ENCODE data around the gene FKBP15. TPM values are rescaled to one million over a fixed set of nuclear protein-coding genes. Genes with fewer than 3 reads are reported as not detected.
"Not testable (repeated sequence)": the region's sequence is repeated elsewhere in the genome, so short reads cannot be mapped to it uniquely, and the experiment has no call there.

FKBP15 gene
- total RNA-seq, 1 donor from 2014 or later = 49.1 TPM

- no peaks in the 10 kb centered on the region for H3K9me3 Mint-ChIP-seq
- H3K27ac Mint-ChIP-seq = no peak overlapping the region
- peak overlapping the region; percentile 84 for H3K4me3 Mint-ChIP-seq
- no peak for TF ChIP-seq CTCF (IDR thresholded peaks at IDR 0.05)
- ChIA-PET POLR2A (no interaction called here), CTCF (interaction anchor here (1.0 kb wide), 1 partner anchor 7 kb away, joined by 3 read pairs; no protein-coding TSS in a partner anchor)
- no peaks in the 10 kb centered on the region for H3K36me3 Mint-ChIP-seq (ENCODE audit: low read depth)
- no peaks in the 10 kb centered on the region for H3K27me3 Mint-ChIP-seq
- DNase-seq (no peak), ATAC-seq (ENCODE audit: low read depth) (no peak)
- H3K4me1 Mint-ChIP-seq = peaks cover 17% of the 10 kb centered on the region
- intact Hi-C loops (cut with micrococcal nuclease) = loop anchor here (1.0 to 10.0 kb wide), 5 partner anchors 190 to 1667 kb away; partner anchors contain the start of genes ALAD, ECPAS, HSDL2 and WDR31
Measured at GRCh38 chr9:113151696-113152630, 69.1 kb downstream of the FKBP15 start.

- POLR2A ChIA-PET = interaction anchor here (0.7 to 1.3 kb wide), 3 partner anchors 68 to 124 kb away, joined by 3 to 5 read pairs (median 4); partner anchors contain the start of genes CDC26, FKBP15, PRPF4 and SLC31A1
- no peaks in the 10 kb centered on the region for H3K36me3 Mint-ChIP-seq (ENCODE audit: low read depth)
- peak; percentile 80 for DNase-seq
- H3K4me1 Mint-ChIP-seq = peaks cover 13% of the 10 kb centered on the region
- CTCF ChIA-PET = interaction anchor here (0.8 to 1.0 kb wide), 2 partner anchors 8 to 505 kb away, joined by 3 read pairs; no protein-coding TSS in a partner anchor
- H3K4me3 Mint-ChIP-seq = peak within 1 kb of the TSS; percentile 84
- peak; percentile 94 for ATAC-seq (ENCODE audit: low read depth)
- intact Hi-C loops (cut with micrococcal nuclease) = loop anchor here (1.0 to 10.0 kb wide), 7 partner anchors 70 to 1666 kb away; partner anchors contain the start of genes ALAD, CDC26, ECPAS and FKBP15
- H3K9me3 Mint-ChIP-seq = no peaks in the 10 kb centered on the region
- H3K27me3 Mint-ChIP-seq = peaks cover 2% of the 10 kb centered on the region
- H3K27ac Mint-ChIP-seq = no peak within 1 kb of the TSS
- no peak for TF ChIP-seq CTCF (IDR thresholded peaks at IDR 0.05)
Measured at GRCh38 chr9:113150670-113151611, 70.1 kb downstream of the FKBP15 start, which contains the start of gene SLC31A2. TSS of gene SLC31A2 (plus strand) at chr9:113151007. CDS start at chr9:113151075, 68 bp downstream.

GRCh38 chr9:113149561-113149960, 71.5 kb downstream of the FKBP15 start:
- H3K9me3 Mint-ChIP-seq; ATAC-seq (ENCODE audit: low read depth); H3K4me3 Mint-ChIP-seq; intact Hi-C loops (cut with micrococcal nuclease); H3K27ac Mint-ChIP-seq; H3K36me3 Mint-ChIP-seq (ENCODE audit: low read depth); DNase-seq; CTCF ChIA-PET; H3K4me1 Mint-ChIP-seq: not testable (repeated sequence)
- peaks cover 15% of the 10 kb centered on the region for H3K27me3 Mint-ChIP-seq
- POLR2A ChIA-PET = interaction anchor here (1.3 kb wide), 1 partner anchor 72 kb away, joined by 3 read pairs; the partner anchor contains the start of genes FKBP15 and SLC31A1

GRCh38 chr9:113148781-113149510, 72.1 kb downstream of the FKBP15 start:
- DNase-seq (no peak), ATAC-seq (ENCODE audit: low read depth) (no peak)
- H3K27me3 Mint-ChIP-seq = peaks cover 19% of the 10 kb centered on the region
- H3K4me3 Mint-ChIP-seq = no peak overlapping the region
- H3K36me3 Mint-ChIP-seq (ENCODE audit: low read depth) = no peaks in the 10 kb centered on the region
- ChIA-PET CTCF (no interaction called here), POLR2A (no interaction called here)
- intact Hi-C loops (cut with micrococcal nuclease) = no loop called here
- no peak overlapping the region for H3K27ac Mint-ChIP-seq
- no peak for TF ChIP-seq CTCF (IDR thresholded peaks at IDR 0.05)
- H3K9me3 Mint-ChIP-seq = no peaks in the 10 kb centered on the region
- H3K4me1 Mint-ChIP-seq = peaks cover 8% of the 10 kb centered on the region

GRCh38 chr9:113148372-113148705, 72.7 kb downstream of the FKBP15 start:
- CTCF ChIA-PET = no interaction called here
- Mint-ChIP-seq H3K4me1 (peaks cover 8% of the 10 kb centered on the region), H3K27ac (no peak overlapping the region), H3K36me3 (ENCODE audit: low read depth) (no peaks in the 10 kb centered on the region), H3K27me3 (peaks cover 19% of the 10 kb centered on the region), H3K4me3 (no peak overlapping the region), H3K9me3 (no peaks in the 10 kb centered on the region)
- POLR2A ChIA-PET = no interaction called here
- TF ChIP-seq CTCF (IDR thresholded peaks at IDR 0.05) = no peak
- DNase-seq = no peak
- intact Hi-C loops (cut with micrococcal nuclease) = no loop called here
- no peak for ATAC-seq (ENCODE audit: low read depth)
